GM12801 (cell line): Measurements from ENCODE around the gene MATN1.

Source experiments
- TF ChIP-seq, protein P1 (sequence below): IDR thresholded peaks from one replicate; pipeline ENCODE4 v1.5.1; 2011; ENCODE audit warnings: control low read depth; ENCODE audit not compliant: insufficient read length; ENCODE audit errors: extremely low read depth

MATN1 gene

DNA sequence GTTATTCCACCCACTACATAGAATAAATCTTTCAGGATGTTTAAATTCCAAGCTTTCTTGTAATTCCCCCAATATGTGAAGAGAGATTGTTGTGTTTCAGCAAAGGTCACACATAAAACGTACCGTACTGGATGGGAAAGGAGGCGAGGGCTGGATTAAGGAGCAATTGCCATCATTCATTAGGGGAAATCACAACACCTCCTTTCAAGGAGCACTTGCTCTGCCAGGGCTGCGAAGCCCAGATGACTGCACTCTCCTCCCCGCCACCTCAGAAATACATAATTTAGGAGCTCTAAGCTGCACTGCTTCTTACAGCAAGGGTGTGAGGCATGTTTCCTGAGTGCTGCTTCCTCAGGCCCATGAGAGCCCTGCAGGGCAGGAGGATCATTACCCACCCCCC lies 29.6 kb downstream of the MATN1 start:
- TF ChIP-seq, protein P1, sequence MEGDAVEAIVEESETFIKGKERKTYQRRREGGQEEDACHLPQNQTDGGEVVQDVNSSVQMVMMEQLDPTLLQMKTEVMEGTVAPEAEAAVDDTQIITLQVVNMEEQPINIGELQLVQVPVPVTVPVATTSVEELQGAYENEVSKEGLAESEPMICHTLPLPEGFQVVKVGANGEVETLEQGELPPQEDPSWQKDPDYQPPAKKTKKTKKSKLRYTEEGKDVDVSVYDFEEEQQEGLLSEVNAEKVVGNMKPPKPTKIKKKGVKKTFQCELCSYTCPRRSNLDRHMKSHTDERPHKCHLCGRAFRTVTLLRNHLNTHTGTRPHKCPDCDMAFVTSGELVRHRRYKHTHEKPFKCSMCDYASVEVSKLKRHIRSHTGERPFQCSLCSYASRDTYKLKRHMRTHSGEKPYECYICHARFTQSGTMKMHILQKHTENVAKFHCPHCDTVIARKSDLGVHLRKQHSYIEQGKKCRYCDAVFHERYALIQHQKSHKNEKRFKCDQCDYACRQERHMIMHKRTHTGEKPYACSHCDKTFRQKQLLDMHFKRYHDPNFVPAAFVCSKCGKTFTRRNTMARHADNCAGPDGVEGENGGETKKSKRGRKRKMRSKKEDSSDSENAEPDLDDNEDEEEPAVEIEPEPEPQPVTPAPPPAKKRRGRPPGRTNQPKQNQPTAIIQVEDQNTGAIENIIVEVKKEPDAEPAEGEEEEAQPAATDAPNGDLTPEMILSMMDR, result no peak

DNA sequence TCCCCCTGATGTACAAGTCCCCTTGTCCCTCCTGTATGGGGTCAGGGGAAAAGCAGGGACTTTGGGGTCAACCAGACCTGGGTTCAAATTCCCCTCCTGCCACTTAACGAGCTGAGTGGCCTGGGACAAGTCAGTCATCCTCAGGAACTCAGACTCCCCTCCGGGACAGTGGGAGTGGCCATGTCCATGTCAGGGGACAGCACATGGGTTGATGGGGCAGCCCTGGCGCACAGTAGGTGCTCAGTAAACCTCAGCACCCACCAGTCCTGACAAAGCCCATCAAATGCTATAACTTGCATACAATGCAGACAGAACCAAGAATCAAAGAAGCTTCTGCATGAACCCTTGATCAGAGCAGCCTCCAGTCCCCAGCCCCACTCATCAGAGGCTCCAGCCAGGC lies 30.0 kb downstream of the MATN1 start:
- TF ChIP-seq, protein P1, result no peak

DNA sequence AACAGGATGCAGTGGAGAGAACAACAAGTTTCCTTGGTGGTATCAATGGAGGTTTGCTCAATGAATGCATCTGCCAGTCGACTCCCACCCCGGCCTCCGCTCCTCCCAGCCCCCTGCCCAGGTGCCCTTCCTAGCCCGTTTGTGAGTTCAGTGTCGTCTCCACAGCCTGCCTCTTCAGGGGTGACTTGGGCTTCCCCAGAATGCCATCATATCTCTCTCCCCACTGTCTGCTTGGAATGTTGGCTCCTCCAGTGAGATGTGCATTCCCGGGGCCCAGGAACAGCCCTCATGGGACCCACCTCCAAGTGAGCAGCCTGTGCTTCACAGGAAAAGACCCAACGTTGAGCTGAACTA lies 30.5 kb downstream of the MATN1 start:
- TF ChIP-seq, protein P1, result no peak

DNA sequence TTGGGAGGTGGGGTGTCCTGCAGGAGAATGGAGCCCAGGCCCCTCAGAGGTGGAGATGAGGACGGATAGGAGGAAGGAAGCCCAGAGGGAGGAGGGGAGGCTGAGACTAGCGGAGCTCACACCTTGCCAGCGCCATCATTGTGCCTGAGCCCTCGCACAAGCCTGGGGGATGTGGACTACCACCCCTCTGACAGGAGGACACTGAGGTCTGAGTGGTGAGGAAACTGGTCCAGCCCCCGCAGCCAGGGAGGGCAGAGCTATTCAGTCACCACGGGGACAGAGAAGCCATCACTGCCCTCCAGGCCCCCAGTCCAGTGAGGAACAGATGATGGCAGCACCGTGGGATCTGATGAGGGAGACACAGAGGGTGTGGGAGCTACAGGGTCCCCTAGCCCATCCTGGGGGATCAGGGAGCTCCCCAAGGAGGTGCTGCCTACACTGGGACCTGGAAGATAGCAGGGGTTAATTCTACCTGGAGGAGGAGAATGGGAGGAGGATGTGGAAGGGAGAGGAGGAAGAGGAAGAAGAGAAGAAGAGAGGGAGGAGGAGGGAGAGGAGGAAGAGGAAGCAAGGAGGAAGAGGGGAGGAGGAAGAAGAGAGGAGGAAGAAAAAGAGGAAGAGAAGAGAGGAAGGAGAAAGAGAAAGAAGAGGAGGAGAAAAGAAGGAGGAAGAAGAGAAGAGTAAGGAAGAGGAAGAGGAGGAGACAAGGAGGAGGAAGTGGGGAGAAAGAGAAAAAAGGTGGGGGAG lies 31.0 kb downstream of the MATN1 start:
- TF ChIP-seq, protein P1, result no peak

DNA sequence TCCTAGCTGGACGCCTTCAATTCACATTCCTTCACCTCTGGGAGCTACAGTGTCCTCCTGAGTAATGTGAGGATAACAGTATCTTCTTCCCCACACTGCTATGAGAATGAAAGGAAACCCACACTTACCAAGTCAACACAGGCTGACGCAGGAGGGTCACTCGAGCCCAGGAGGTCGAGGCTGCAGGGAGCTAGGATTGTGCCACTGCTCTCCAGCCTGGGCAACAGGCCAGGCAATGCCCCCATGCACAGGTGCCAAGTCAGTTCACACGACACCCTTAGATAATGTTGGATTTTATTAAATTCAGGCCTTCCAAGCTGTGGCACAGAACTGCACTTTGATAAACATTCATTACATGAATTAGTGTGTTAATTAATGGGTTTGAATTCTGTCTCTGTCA lies 31.9 kb downstream of the MATN1 start:
- TF ChIP-seq, protein P1, result no peak

DNA sequence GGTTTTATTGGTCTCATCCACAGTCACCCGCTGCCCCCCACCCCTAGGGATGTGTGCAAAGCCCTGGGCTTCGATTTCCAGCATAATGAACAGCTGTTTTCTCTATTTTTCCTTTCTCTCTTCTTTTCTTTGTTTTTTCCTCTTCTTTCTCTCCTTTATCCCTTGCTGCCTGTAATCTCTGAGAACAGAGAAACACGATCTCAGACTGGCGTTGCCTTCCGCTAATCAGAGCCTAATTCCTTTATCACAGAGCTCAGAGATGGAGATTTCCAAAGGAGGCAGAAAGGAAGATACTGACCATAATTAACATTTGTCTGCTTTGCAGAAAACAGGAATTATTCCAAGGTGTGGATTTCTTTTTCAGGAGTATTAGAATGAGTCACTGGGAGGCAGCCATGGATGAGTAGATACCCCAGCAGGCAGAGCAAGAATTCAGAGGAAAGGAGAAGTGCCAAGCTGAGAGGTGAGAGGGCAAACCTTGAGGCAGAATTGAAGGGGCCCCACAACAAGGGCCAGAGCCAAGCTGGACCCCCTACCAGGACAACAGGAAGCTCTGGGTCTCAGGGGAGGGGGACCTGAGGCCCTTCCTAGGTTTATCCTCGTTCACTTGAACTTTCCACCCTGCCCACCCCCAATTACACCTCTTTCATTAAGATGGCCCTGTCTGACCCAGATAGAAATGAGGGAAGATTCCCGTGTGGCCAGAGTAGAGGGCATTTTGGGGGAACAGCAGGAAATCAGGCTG lies 33.3 kb downstream of the MATN1 start:
- TF ChIP-seq, protein P1, result no peak

DNA sequence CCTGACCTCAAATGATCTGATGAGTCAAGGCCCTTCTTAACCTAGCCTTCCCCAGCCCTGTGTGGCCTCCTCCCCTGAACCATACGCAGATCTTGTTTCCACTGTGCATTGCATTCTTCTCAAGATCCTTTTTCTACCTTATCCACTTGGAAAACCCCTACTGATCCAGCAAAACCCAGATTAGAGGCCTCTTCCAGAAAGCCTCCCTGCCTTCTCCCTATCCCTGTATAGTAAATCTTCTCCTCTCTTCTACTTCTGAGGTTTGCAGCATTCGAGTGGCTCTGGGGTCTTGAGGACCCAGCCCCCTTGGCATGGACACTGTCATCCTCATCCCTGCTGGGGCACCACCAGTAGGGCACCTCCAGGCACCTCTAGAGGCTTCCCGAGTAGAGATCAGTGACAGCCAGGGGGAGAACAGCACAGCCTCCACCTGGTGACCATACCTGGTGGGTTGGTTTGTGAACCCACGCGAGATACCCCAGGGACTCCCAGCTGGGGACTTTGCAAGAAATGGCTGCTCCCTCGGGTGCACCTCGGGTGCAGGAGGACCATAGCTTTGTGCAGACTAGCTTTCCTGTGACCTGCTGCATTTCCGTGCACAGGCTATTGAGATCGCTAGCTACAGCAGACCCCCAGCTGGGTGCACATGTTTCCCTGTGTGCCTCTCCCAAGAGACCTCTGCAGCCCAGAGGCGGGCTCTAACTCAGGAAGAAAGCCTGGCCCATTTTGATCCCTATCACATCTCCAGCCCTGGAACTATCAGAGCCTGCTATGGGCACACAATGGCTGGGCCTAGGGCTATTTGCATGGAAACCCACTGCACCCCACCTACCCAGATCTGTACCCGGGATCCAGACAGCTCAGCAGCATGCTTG lies 34.2 kb downstream of the MATN1 start:
- TF ChIP-seq, protein P1, result no peak
